ENCODE data around the gene KCNJ14.

Gene KCNJ14

DNA sequence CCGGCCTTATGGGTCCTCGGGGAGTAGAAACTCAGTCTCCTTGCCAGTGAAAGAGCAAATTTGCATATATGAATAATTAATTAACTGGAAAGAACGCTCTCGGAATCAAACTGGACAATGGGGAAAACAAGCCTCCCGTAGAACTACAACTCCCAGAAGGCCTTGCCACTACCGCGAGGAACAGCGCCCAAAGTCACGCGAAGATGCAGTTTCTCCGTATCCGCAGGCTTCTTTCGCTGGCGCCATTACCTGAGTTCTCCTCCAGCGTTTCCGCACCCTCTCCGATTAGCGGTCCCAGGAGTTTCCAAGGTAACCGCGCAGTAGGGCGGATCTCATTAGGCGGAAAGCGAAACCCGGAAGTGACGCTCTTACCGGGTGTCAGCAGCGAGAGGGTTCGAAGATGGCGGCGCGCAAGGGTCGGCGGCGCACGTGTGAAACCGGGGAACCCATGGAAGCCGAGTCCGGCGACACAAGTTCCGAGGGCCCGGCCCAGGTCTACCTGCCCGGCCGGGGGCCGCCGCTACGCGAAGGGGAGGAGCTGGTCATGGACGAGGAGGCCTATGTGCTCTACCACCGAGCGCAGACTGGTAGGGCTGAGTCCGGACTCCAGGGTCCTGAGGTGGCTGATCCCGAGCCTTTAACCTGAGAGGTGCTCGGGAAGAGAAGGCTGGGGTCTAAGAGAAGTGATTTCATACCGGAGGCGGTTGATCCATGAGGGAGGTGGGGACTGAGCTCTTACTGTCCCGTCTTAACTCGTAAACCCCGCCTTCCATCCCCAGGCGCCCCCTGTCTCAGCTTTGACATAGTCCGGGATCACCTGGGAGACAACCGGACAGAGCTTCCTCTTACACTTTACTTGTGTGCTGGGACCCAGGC, 9.5 kb upstream of the KCNJ14 start, which contains the start of gene GRWD1:
GRWD1 (plus strand) TSS at position 378 of the 876 bp plus-strand sequence; CDS start at position 401, 23 bp downstream.
- DNase-seq (ENCODE audit: low spot score): peak; percentile 93

GRCh38 chr19:48446579-48446978, 8.8 kb upstream of the KCNJ14 start:
- no peak for DNase-seq (ENCODE audit: low spot score)

GRCh38 chr19:48448563-48448962, 6.8 kb upstream of the KCNJ14 start:
- DNase-seq (ENCODE audit: low spot score): no peak

DNA sequence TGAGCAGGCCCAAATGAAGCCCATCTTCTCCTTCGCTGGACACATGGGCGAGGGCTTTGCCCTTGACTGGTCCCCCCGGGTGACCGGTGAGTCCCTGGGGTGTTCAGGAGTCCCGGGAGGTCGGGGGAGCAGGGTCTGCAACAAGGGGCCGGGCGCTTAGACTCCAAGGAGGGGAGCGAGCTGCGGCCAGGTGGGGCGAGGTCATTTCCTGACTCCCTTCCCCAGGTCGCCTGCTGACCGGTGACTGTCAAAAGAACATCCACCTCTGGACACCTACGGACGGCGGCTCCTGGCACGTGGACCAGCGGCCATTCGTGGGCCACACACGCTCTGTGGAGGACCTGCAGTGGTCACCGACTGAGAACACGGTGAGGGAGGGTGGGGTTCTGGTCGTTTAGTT, 4.9 kb upstream of the KCNJ14 start:
- no peak for DNase-seq (ENCODE audit: low spot score)

DNA sequence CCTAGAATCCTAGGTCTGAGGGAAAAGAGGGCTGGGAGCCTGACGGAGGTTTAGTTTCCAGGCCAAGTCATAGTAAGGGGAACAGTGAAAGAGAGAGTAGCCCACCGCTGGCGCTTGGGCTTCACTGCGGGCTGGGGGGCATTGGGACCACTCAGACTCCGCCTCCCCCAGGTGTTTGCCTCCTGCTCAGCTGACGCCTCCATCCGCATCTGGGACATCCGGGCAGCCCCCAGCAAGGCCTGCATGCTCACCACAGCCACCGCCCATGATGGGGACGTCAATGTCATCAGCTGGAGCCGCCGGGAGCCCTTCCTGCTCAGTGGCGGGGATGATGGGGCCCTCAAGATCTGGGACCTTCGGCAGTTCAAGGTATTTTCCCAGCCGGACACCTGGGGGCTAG, 4.5 kb upstream of the KCNJ14 start:
- no peak for DNase-seq (ENCODE audit: low spot score)

- no peak for DNase-seq (ENCODE audit: low spot score)
These were observed 3.8 kb upstream of the KCNJ14 start for GRCh38 chr19:48451624-48452023.

GRCh38 chr19:48452289-48453190, 2.8 kb upstream of the KCNJ14 start:
- no peak for DNase-seq (ENCODE audit: low spot score)

DNA sequence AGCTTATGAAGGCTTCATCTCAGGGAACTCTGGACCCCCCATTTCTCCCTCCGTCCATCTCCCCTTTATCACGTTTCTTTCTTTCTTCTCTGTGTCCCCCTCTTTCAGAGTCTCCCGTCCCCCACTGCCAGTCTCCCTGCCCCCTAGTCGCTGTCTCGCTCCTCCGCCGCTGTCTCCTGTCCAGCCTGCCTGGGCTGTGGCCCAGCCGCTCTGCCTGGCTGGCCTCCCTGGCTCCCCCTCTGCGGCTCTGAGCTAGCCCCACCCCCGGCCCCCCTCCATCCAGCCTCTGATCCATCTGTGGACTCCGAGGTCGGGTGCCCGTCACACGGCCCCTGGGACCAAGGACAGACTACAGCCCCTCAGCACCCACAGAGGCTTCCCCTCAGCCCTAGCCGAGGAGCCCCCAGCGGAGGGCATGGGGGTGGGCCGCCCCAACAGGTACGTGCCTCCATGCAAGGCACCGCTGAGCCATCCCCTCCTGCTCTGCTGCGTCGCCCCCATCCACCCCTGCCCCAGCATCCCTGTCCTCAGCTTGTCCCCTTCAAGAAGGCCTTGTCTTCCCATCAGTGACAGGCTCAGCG, 1.1 kb upstream of the KCNJ14 start:
- DNase-seq (ENCODE audit: low spot score): no peak

- DNase-seq (ENCODE audit: low spot score): no peak
These were observed 661 bp downstream of the KCNJ14 start for GRCh38 chr19:48455908-48456562.

- no peak for DNase-seq (ENCODE audit: low spot score)
These were observed 1.5 kb downstream of the KCNJ14 start for GRCh38 chr19:48456864-48457263.

- DNase-seq (ENCODE audit: low spot score): no peak
These were observed 2.6 kb downstream of the KCNJ14 start for GRCh38 chr19:48458016-48458415.

DNA sequence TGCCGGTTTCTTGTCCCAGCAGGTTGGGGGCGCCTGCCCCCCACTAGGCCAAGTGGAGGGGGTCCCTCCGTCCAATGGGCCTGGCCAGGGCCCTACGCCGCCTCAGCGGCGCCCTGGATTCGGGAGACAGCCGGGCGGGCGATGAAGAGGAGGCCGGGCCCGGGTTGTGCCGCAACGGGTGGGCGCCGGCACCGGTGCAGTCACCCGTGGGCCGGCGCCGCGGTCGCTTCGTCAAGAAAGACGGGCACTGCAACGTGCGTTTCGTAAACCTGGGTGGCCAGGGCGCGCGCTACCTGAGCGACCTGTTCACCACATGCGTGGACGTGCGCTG, 6.2 kb downstream of the KCNJ14 start:
- no peak for DNase-seq (ENCODE audit: low spot score)

DNA sequence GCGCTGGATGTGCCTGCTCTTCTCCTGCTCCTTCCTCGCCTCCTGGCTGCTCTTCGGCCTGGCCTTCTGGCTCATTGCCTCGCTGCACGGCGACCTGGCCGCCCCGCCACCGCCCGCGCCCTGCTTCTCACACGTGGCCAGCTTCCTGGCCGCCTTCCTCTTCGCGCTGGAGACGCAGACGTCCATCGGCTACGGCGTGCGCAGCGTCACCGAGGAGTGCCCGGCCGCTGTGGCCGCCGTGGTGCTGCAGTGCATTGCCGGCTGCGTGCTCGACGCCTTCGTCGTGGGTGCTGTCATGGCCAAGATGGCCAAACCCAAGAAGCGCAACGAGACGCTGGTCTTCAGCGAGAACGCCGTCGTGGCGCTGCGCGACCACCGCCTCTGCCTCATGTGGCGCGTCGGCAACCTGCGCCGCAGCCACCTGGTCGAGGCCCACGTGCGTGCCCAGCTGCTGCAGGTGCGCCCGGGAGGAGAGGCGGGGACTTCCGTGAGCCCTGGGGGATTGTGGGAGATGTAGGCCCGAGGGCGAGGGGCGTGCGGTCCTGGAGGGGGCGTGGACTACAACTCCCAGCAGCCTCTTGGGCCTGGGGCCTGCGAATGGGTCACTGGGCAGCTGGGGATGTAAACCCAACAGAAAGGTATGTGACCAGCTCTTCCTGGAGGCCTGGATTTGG, 6.7 kb downstream of the KCNJ14 start:
- DNase-seq (ENCODE audit: low spot score): no peak

DNA sequence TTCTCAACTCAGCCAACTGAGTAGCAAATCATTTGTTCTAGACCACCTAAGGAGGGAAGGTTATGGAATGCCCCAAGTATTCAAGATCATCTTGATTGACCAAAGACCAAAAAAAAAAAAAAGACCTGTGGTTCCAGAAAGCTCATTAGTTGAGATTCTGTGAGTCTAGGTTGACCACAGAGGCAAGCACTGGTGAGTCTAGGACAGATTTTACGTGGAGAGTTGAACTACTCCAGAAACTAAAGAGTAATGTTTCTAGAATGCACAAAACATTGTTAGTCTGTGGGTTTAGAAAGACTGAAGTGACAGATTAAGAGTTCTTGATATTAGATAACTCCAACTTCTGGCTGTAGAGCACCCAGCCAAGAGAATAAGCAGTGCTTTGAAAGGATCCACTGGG, 9.8 kb downstream of the KCNJ14 start:
- DNase-seq (ENCODE audit: low spot score): no peak

DNA sequence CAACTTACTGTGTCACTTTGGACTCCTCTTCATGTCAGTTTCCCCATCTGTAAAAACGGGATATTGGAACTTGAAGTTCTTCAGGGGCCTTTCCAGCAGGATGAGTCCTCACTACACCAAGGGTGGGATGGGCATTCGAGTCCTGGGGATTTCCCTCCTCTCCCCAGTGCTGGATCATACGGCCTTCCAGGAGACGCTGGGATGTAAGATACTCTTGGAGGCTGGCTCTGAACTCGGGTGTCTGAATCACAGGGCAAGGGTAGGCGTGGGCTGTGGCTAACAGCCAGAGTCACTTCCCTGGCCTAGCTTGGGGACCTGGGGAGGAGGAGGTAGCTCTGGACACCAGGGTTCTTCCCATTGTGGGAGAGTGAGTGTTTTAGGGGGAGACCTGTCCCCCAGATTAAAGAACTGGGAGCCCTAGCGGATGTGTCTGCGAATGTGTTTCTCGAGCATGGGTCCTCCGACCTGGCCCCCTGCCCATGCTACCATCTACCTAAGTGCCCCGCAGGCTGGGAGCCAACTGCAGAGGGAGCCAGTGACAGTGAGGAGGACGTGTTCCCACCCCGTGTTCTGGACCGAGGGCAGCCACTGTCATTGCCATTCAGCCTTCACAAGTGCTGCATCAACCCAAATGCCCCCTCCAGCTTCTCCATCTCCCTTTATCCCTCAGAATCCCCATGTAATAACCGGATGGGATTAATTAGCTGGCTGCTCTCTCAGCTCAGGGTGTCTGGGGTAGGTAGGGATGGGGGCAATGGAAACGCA, 11.4 kb downstream of the KCNJ14 start:
- peak; percentile 64 for DNase-seq (ENCODE audit: low spot score)

GRCh38 chr19:48468772-48469288, 13.5 kb downstream of the KCNJ14 start:
- DNase-seq (ENCODE audit: low spot score): peak; percentile 97

DNA sequence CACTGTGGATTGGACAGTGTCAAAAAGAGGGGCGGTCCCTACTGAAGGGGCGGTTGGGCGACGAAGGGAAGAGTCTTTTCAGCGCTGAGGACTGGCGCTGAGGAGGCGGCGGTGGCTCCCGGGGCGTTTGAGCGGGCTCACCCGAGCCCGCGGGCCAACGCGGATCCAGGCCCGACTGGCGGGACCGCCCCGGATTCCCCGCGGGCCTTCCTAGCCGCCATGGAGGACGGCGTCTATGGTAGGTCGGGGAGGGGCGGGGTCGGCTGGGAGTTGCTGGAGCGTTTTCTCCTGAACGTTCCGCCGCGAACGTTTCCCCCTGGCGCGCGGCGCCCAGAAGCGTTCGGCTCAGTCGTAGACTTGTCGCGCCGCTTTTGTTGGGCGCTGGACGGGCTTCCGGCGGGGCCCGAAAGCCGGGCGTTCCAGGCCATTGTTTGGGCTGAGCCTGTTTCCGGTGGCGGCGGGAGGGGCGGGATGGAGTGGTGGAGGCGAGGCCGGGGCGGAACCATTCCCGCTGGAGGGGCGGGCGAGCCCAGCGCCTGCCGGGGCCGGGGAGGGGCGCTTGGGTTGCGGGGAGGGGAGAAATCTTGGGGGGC, 14.0 kb downstream of the KCNJ14 start, which contains the start of gene CYTH2:
CYTH2 (plus strand) TSS at position 81 of the 593 bp plus-strand sequence; CDS start at position 220, 139 bp downstream.
- peak; percentile 93 for DNase-seq (ENCODE audit: low spot score)

DNA sequence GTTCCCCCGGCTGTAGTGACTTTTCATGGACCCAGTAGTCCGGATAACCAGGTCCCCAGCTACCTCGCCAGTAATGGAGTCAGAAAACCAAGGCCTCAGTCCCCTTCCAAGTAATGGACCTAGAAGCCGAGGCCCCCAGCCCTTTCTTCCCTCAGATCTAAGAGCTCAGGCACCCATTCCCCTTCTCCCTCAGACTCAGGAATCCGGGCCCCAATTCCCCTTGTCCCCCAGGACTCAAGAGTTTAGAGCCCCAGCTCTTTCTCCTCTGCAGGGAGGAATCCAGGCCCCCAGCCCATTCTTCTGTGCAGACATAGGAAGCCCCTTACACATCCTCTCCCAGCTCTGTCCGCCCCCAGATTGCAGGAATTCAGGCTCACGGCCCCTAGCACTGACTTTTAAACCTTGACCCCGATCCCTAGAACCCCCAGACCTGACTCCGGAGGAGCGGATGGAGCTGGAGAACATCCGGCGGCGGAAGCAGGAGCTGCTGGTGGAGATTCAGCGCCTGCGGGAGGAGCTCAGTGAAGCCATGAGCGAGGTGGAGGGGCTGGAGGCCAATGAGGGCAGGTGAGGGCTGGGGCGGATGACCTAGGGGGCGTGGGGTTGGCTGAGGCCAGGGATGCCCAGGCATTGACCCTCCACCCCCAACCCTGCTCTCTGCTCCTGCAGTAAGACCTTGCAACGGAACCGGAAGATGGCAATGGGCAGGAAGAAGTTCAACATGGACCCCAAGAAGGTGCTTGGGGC, 14.7 kb downstream of the KCNJ14 start:
- DNase-seq (ENCODE audit: low spot score): no peak

- no peak for DNase-seq (ENCODE audit: low spot score)
These were observed 15.5 kb downstream of the KCNJ14 start for GRCh38 chr19:48470856-48471255.
